ENCODE measurements around the gene SLC2A5. TPM values are rescaled to one million over a fixed set of nuclear protein-coding genes. Genes with fewer than 3 reads are reported as not detected.
"Not testable (repeated sequence)": the region's sequence is repeated elsewhere in the genome, so short reads cannot be mapped to it uniquely, and the experiment has no call there.

SLC2A5 gene
- total and polyA plus RNA-seq, 4 donors: 0.16 to 2.8 (median 1.5) TPM

DNA sequence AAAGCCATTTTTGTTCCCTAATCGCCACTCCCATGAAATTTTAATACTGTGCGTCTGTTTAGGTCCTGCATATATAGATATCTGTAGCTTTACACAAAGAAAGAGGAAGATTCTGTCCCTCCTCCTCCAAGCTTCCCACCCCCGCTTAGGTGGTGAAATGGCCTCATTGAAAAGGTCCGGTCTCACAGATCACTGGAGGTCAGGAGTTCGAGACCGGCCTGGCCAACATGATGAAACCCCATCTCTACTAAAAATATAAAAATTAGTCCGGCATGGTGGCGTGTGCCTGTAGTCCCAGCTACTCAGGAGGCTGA is 64.1 kb downstream of the SLC2A5 start:
- Histone ChIP-seq H3K9ac (ENCODE audit: insufficient read depth in 1 of 2, low read length in 2 of 2) (no peak overlapping the region), H3K27ac (ENCODE audit: low read depth in 1 of 2, low read length in 1 of 2) (no peak overlapping the region), H3K36me3 (ENCODE audit: control insufficient read depth in 4 of 4, insufficient read depth in 4 of 4, low read length in 4 of 4) (no peaks in the 10 kb centered on the region), H3K9me3 (ENCODE audit: control insufficient read depth in 4 of 4, insufficient read depth in 3 of 4, low read length in 3 of 4) (no peaks in the 10 kb centered on the region), H3K27me3 (ENCODE audit: control insufficient read depth in 3 of 3, insufficient read depth in 3 of 3, low read length in 2 of 3) (no peaks in the 10 kb centered on the region), H3K4me3 (no peak overlapping the region), H3K4me1 (ENCODE audit: control insufficient read depth in 5 of 5, insufficient read depth in 5 of 5, low read length in 5 of 5) (peaks cover 0 to 3% (median 0%) of the 10 kb centered on the region in 5 donors)
- TF ChIP-seq, protein P1, sequence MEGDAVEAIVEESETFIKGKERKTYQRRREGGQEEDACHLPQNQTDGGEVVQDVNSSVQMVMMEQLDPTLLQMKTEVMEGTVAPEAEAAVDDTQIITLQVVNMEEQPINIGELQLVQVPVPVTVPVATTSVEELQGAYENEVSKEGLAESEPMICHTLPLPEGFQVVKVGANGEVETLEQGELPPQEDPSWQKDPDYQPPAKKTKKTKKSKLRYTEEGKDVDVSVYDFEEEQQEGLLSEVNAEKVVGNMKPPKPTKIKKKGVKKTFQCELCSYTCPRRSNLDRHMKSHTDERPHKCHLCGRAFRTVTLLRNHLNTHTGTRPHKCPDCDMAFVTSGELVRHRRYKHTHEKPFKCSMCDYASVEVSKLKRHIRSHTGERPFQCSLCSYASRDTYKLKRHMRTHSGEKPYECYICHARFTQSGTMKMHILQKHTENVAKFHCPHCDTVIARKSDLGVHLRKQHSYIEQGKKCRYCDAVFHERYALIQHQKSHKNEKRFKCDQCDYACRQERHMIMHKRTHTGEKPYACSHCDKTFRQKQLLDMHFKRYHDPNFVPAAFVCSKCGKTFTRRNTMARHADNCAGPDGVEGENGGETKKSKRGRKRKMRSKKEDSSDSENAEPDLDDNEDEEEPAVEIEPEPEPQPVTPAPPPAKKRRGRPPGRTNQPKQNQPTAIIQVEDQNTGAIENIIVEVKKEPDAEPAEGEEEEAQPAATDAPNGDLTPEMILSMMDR (IDR thresholded peaks at IDR 0.05; ENCODE audit: control extremely low read depth, extremely low read depth): no peak
- 55 to 56% methylated on average over 8 of the region's 8 CpGs for WGBS, 2 donors
- DNase-seq (no peak), ATAC-seq (ENCODE audit: insufficient read depth, low FRiP score) (no peak)

DNA sequence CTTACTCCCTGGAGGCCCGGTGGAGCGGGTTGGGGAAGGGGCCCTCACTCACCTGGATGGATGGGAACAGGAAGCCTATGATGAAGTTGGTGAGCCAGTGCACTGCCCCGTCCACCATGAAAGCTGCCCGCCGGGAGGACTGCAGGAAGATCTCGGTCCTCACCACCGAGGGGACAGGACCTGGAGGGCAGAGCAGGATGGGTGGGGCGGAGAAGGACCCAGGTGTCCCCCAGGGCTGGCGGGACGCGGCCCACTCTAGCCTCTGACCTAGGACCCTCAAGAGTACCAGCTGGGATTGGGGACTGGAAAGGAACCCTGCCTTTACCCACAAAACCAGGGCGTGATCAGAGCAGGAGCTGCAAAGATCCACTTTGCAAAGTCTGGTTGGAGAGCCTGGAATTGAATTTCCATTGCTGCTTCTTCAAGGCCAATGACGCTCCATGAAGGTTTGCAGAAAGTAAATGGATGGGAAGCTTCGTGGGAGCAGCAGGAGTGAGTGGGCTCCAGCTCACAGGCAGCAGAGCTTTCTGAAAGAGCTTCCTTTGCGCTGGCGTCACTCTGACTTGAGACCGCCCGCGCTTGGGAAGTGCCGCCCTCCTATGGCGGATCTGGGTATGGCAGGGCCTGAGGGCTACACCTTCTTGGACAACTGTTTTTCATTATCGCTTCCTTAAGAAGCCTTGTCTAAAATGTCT is 64.6 kb downstream of the SLC2A5 start:
- ATAC-seq (ENCODE audit: insufficient read depth, low FRiP score): peak; percentile 90
- Histone ChIP-seq H3K36me3 (ENCODE audit: control insufficient read depth in 4 of 4, insufficient read depth in 4 of 4, low read length in 4 of 4) (no peaks in the 10 kb centered on the region), H3K4me1 (ENCODE audit: control insufficient read depth in 5 of 5, insufficient read depth in 5 of 5, low read length in 5 of 5) (peaks cover 0 to 3% (median 0%) of the 10 kb centered on the region in 5 donors), H3K9ac (ENCODE audit: insufficient read depth in 1 of 2, low read length in 2 of 2) (no peak overlapping the region), H3K27me3 (ENCODE audit: control insufficient read depth in 3 of 3, insufficient read depth in 3 of 3, low read length in 2 of 3) (no peaks in the 10 kb centered on the region), H3K27ac (ENCODE audit: low read depth in 1 of 2, low read length in 1 of 2) (no peak overlapping the region), H3K4me3 (no peak overlapping the region), H3K9me3 (ENCODE audit: control insufficient read depth in 4 of 4, insufficient read depth in 3 of 4, low read length in 3 of 4) (no peaks in the 10 kb centered on the region)
- peak; percentile 79 to 85 (median 84) for DNase-seq
- 53 to 56% methylated on average over 22 of the region's 22 CpGs for WGBS, 2 donors
- TF ChIP-seq, protein P1 (IDR thresholded peaks at IDR 0.05; ENCODE audit: control extremely low read depth, extremely low read depth): peak; percentile 52

DNA sequence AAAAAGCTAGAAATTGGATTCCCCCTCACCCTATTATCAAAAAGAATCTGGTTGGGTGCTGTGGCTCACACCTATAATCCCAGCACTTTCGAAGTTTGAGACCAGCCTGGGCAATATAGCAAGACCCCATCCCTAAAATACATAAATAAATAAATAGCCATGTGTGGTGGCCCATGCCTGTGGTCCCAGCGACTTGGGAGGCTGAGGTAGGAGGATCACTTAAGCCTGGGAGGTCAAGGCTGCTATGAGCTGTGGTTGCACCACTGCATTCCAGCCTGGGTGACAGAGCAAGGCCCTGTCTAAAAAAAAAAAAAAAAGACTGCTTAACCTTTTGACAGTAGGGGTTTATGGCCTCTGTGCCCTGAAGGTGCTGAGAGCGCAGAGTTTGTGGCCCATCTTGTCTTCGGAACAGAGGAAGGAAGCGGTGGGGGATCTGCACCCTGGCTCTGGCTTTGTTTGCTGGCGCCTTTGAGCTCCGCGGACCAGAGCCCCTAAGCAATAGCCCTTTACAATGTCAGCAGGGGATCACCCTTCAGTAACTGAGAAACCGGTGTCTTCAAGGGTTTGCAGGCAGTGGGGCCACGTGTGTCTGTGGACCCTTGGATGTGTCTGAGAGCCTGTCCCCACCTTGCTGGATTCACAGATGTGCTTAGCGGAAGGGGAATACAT is 65.3 kb downstream of the SLC2A5 start:
- ATAC-seq (ENCODE audit: insufficient read depth, low FRiP score) (no peak), DNase-seq (no peak)
- no peaks in the 10 kb centered on the region for H3K9me3 ChIP-seq (ENCODE audit: control insufficient read depth in 4 of 4, insufficient read depth in 3 of 4, low read length in 3 of 4)
- no peak overlapping the region for H3K4me3 ChIP-seq
- 57 to 76% methylated on average over 11 of the region's 11 CpGs for WGBS, 2 donors
- H3K36me3 ChIP-seq (ENCODE audit: control insufficient read depth in 4 of 4, insufficient read depth in 4 of 4, low read length in 4 of 4): no peaks in the 10 kb centered on the region
- TF ChIP-seq, protein P1 (IDR thresholded peaks at IDR 0.05; ENCODE audit: control extremely low read depth, extremely low read depth): no peak
- H3K27ac ChIP-seq (ENCODE audit: low read depth in 1 of 2, low read length in 1 of 2): no peak overlapping the region
- H3K4me1 ChIP-seq (ENCODE audit: control insufficient read depth in 5 of 5, insufficient read depth in 5 of 5, low read length in 5 of 5): peaks cover 0 to 3% (median 0%) of the 10 kb centered on the region in 5 donors
- H3K9ac ChIP-seq (ENCODE audit: insufficient read depth in 1 of 2, low read length in 2 of 2): no peak overlapping the region
- H3K27me3 ChIP-seq (ENCODE audit: control insufficient read depth in 3 of 3, insufficient read depth in 3 of 3, low read length in 2 of 3): no peaks in the 10 kb centered on the region

DNA sequence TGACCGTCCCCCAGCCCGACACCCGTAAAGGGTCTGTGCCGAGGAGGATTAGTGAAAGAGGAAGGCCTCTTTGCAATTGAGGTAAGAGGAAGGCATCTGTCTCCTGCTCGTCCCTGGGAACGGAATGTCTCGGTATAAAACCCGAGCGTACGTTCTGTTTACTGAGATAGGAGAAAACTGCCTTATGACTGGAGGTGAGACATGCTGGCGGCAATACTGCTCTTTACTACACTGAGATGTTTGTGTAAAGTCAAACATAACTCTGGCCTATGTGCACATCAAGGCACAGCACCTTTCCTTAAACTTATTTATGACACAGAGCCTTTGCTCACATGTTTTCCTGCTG is 67.2 kb downstream of the SLC2A5 start:
- H3K27ac ChIP-seq (ENCODE audit: low read depth in 1 of 2, low read length in 1 of 2); DNase-seq; H3K36me3 ChIP-seq (ENCODE audit: control insufficient read depth in 4 of 4, insufficient read depth in 4 of 4, low read length in 4 of 4); H3K9ac ChIP-seq (ENCODE audit: insufficient read depth in 1 of 2, low read length in 2 of 2); H3K4me3 ChIP-seq; H3K9me3 ChIP-seq (ENCODE audit: control insufficient read depth in 4 of 4, insufficient read depth in 3 of 4, low read length in 3 of 4); H3K27me3 ChIP-seq (ENCODE audit: control insufficient read depth in 3 of 3, insufficient read depth in 3 of 3, low read length in 2 of 3); H3K4me1 ChIP-seq (ENCODE audit: control insufficient read depth in 5 of 5, insufficient read depth in 5 of 5, low read length in 5 of 5); ATAC-seq (ENCODE audit: insufficient read depth, low FRiP score): not testable (repeated sequence)
- WGBS, 2 donors: 64 to 73% methylated on average over 11 of the region's 11 CpGs

DNA sequence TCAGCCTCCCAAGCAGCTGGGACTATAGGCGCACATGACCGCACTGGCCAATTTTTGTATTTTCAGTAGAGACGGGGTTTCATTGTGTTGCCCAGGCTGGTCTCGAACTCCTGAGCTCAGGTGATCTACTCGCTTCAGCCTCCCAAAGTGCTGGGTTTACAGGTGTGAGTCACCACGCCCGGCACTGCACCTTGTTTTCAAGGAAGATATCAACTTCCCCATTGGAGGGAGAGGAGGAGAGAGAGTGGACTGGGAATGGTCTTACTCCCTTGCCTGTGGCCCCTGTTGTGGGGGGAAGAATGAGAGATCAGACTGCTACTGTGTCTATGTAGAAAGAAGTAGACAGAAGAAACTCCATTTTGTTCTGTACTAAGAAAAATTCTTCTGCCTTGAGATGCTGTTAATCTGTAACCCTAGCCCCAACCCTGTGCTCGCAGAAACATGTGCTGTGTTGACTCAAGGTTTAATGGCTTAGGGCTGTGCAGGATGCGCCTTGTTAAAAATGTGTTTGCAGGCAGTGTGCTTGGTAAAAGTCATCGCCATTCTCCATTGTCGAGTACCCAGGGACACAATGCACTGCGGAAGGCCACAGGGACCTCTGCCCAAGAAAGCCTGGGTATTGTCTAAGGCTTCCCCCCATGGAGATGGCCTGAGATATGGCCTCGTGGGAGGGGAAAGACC is 67.8 kb downstream of the SLC2A5 start:
- not testable (repeated sequence) for H3K9me3 ChIP-seq (ENCODE audit: control insufficient read depth in 4 of 4, insufficient read depth in 3 of 4, low read length in 3 of 4); ATAC-seq (ENCODE audit: insufficient read depth, low FRiP score); H3K4me3 ChIP-seq; DNase-seq; H3K27me3 ChIP-seq (ENCODE audit: control insufficient read depth in 3 of 3, insufficient read depth in 3 of 3, low read length in 2 of 3); H3K4me1 ChIP-seq (ENCODE audit: control insufficient read depth in 5 of 5, insufficient read depth in 5 of 5, low read length in 5 of 5); H3K9ac ChIP-seq (ENCODE audit: insufficient read depth in 1 of 2, low read length in 2 of 2); H3K36me3 ChIP-seq (ENCODE audit: control insufficient read depth in 4 of 4, insufficient read depth in 4 of 4, low read length in 4 of 4); H3K27ac ChIP-seq (ENCODE audit: low read depth in 1 of 2, low read length in 1 of 2)
- WGBS, 2 donors: 84 to 88% methylated on average over 13 of the region's 13 CpGs

Data from lung (tissue), 12 donors.